Natural killer cell (primary cell): ENCODE results near the gene FHOD3. TPM values are rescaled to one million over a fixed set of nuclear protein-coding genes. Genes with fewer than 3 reads are reported as not detected.

ENCODE experiments used
- ATAC-seq, 3 donors: fragments of 150-1000 bp in 2 of 3; fragments of 200-7000 bp in 1 of 3; cut with Tn5 transposase; 1 replicate in 1 of 3; 2 replicates in 2 of 3; pipeline ENCODE4 v1.10.0; 2021; ENCODE audit warnings: mild to moderate bottlenecking in 2 of 3, moderate library complexity in 2 of 3
- DNase-seq, 2 donors: peaks; one replicate each; pipeline versions ENCODE4 v3.0.0 to v3.0.0-alpha.2; 2013 to 2021; ENCODE audit warnings: mixed read lengths in 1 of 2
- H3K27ac ChIP-seq: one replicate; pipeline ENCODE4 v1.5.1; 2013; ENCODE audit warnings: mild to moderate bottlenecking, low read length
- H3K27me3 ChIP-seq: one replicate; pipeline ENCODE4 v1.6.1; 2013; ENCODE audit warnings: low read length; ENCODE audit not compliant: control insufficient read depth, insufficient read depth
- H3K36me3 ChIP-seq: one replicate; pipeline ENCODE4 v1.6.1; 2013; ENCODE audit warnings: low read length; ENCODE audit not compliant: control insufficient read depth, insufficient read depth
- H3K4me1 ChIP-seq: one replicate; pipeline ENCODE4 v1.6.1; 2013; ENCODE audit warnings: low read length; ENCODE audit not compliant: control insufficient read depth, insufficient read depth
- H3K4me3 ChIP-seq: one replicate; pipeline ENCODE4 v1.5.1; 2013; ENCODE audit warnings: low read length
- H3K9me3 ChIP-seq: one replicate; pipeline ENCODE4 v1.6.1; 2013; ENCODE audit warnings: low read length; ENCODE audit not compliant: control insufficient read depth, insufficient read depth
- H3K27ac Mint-ChIP-seq, 2 donors: one replicate each; pipeline ENCODE4 v1.8.0; 2022; ENCODE audit warnings: mild to moderate bottlenecking in 2 of 2, mixed read lengths in 2 of 2, moderate library complexity in 1 of 2
- H3K27me3 Mint-ChIP-seq, 2 donors: one replicate each; pipeline ENCODE4 v1.8.0; 2022; ENCODE audit warnings: low read depth in 2 of 2, mixed read lengths in 2 of 2
- H3K36me3 Mint-ChIP-seq: one replicate; pipeline ENCODE4 v1.8.0; 2022; ENCODE audit warnings: mixed read lengths
- H3K4me1 Mint-ChIP-seq, 2 donors: one replicate each; pipeline ENCODE4 v1.8.0; 2022; ENCODE audit warnings: mixed read lengths in 2 of 2
- H3K4me3 Mint-ChIP-seq: one replicate; pipeline ENCODE4 v1.8.0; 2022; ENCODE audit warnings: mild to moderate bottlenecking, moderate library complexity, mixed read lengths
- H3K9me3 Mint-ChIP-seq, 2 donors: one replicate each; pipeline ENCODE4 v1.8.0; 2022; ENCODE audit warnings: mixed read lengths in 2 of 2
- CTCF ChIP-seq: fragments of 200-600 bp; IDR thresholded peaks from one replicate; pipeline ENCODE4 v1.8.0; 2022; ENCODE audit warnings: antibody characterized with exemption
- WGBS: methylation state at CpG from one replicate; pipeline ENCODE4 v1.1.7; 2013; ENCODE audit warnings: missing lambda C conversion rate; ENCODE audit not compliant: insufficient coverage; 5-methylcytosine and 5-hydroxymethylcytosine counted together
- intact Hi-C: fragments of 100-400 bp; cut with micrococcal nuclease; formaldehyde crosslinking; loops from one replicate; pipeline ENCODE4 v1.14.2; 2022
- total RNA-seq, 4 donors: library from RNA; stranded (reverse); fragments of 120-200 nt in 1 of 4; gene quantifications; one replicate each; pipeline versions ENCODE4 v1.2.3 to v1.2.4, GENCODE V29; 2013 to 2022

FHOD3 gene
- total RNA-seq, 3 donors from 2014 or later (not counting 1 experiment from before 2014, with no cell fraction given): not detected

- intact Hi-C loops: no loop called here
- H3K9me3 ChIP-seq: no peaks in the 10 kb centered on the region
- H3K27me3 Mint-ChIP-seq: peaks cover 6 to 8% of the 10 kb centered on the region in 2 donors
- no peak for TF ChIP-seq CTCF
- H3K27me3 ChIP-seq: no peaks in the 10 kb centered on the region
- no peaks in the 10 kb centered on the region for H3K4me1 ChIP-seq
- no peak for DNase-seq
- no peaks in the 10 kb centered on the region for H3K9me3 Mint-ChIP-seq
- no peak overlapping the region for H3K4me3 ChIP-seq
- ATAC-seq: no peak
- H3K36me3 Mint-ChIP-seq: no peaks in the 10 kb centered on the region
- H3K36me3 ChIP-seq: no peaks in the 10 kb centered on the region
- H3K27ac ChIP-seq: no peak overlapping the region
- H3K4me3 Mint-ChIP-seq: no peak overlapping the region
- no peak overlapping the region for H3K27ac Mint-ChIP-seq
- no peaks in the 10 kb centered on the region for H3K4me1 Mint-ChIP-seq
- WGBS: 91% methylated on average over 1 of the region's 1 CpG
Measured at GRCh38 chr18:36412778-36413177, 115.3 kb downstream of the FHOD3 start.

GRCh38 chr18:36415171-36415570, 117.7 kb downstream of the FHOD3 start:
- no peak overlapping the region for H3K27ac ChIP-seq
- no peaks in the 10 kb centered on the region for H3K9me3 ChIP-seq
- Mint-ChIP-seq H3K4me1 (no peaks in the 10 kb centered on the region), H3K4me3 (no peak overlapping the region), H3K36me3 (no peaks in the 10 kb centered on the region), H3K27ac (no peak overlapping the region), H3K9me3 (no peaks in the 10 kb centered on the region), H3K27me3 (peaks cover 6 to 8% of the 10 kb centered on the region in 2 donors)
- no peaks in the 10 kb centered on the region for H3K27me3 ChIP-seq
- ATAC-seq (no peak), DNase-seq (no peak)
- no peak overlapping the region for H3K4me3 ChIP-seq
- TF ChIP-seq CTCF: no peak
- no CpG with 5 or more reads among the region's 1 CpG for WGBS
- intact Hi-C loops: no loop called here
- no peaks in the 10 kb centered on the region for H3K4me1 ChIP-seq
- no peaks in the 10 kb centered on the region for H3K36me3 ChIP-seq

GRCh38 chr18:36415625-36416024, 118.1 kb downstream of the FHOD3 start:
- H3K36me3 Mint-ChIP-seq: no peaks in the 10 kb centered on the region

More at GRCh38 chr18:36415625-36416024, 118.1 kb downstream of the FHOD3 start:
- no peaks in the 10 kb centered on the region for H3K9me3 ChIP-seq
- no peak for TF ChIP-seq CTCF
- no peak overlapping the region for H3K4me3 Mint-ChIP-seq
- WGBS: 96% methylated on average over 2 of the region's 2 CpGs
- H3K27ac Mint-ChIP-seq: no peak overlapping the region
- no peaks in the 10 kb centered on the region for H3K27me3 ChIP-seq
- ATAC-seq (no peak), DNase-seq (no peak)
- intact Hi-C loops: no loop called here
- H3K4me1 ChIP-seq: no peaks in the 10 kb centered on the region
- no peak overlapping the region for H3K4me3 ChIP-seq
- H3K36me3 ChIP-seq: no peaks in the 10 kb centered on the region
- no peaks in the 10 kb centered on the region for H3K4me1 Mint-ChIP-seq
- H3K9me3 Mint-ChIP-seq: no peaks in the 10 kb centered on the region
- H3K27me3 Mint-ChIP-seq: peaks cover 6 to 8% of the 10 kb centered on the region in 2 donors
- no peak overlapping the region for H3K27ac ChIP-seq
